H1 (cell line): ENCODE data around the gene PIGC. TPM values are rescaled to one million over a fixed set of nuclear protein-coding genes. Genes with fewer than 3 reads are reported as not detected.

Experiments used
- CTCF ChIA-PET: fragments of 300-600 bp; sonication (Branson Sonifier 250); formaldehyde crosslinking; loops from one replicate; lab custom pipeline; 2021; ENCODE audit not compliant: partially characterized antibody; lab: Charles Lee
- POLR2A ChIA-PET: fragments of 300-600 bp; sonication (Branson Sonifier 250); formaldehyde crosslinking; loops from one replicate; lab custom pipeline; 2021; ENCODE audit warnings: inconsistent platforms; ENCODE audit not compliant: partially characterized antibody; lab: Charles Lee
- DNase-seq, 2 experiments: peaks; one replicate each; pipeline versions ENCODE4 v3.0.0 to v3.0.0-alpha.2; 2010 to 2022; ENCODE audit warnings: low spot score in 2 of 2, low read depth in 1 of 2, mixed read lengths in 1 of 2
- FAIRE-seq: peaks from 2 replicates; lab custom pipeline; 2011; peaks lifted over from hg19 to GRCh38; lab: Jason Lieb, UNC
- H2AFZ ChIP-seq: 2 replicates; pipeline ENCODE4 v1.8.1; 2012; ENCODE audit warnings: low read length, inconsistent platforms
- H2AK5ac ChIP-seq: 2 replicates; pipeline ENCODE4 v1.6.1; 2013; ENCODE audit warnings: low read depth, low read length
- H2BK120ac ChIP-seq: replicated peaks from 2 replicates; pipeline ENCODE3; 2013; ENCODE audit warnings: low read depth, low read length, inconsistent platforms
- H2BK12ac ChIP-seq: 2 replicates; pipeline ENCODE4 v1.6.1; 2013; ENCODE audit warnings: low read depth, low read length
- H2BK15ac ChIP-seq: 2 replicates; pipeline ENCODE4 v1.6.1; 2013; ENCODE audit warnings: low read length
- H2BK20ac ChIP-seq: 2 replicates; pipeline ENCODE4 v1.6.1; 2013; ENCODE audit warnings: low read length
- H2BK5ac ChIP-seq: 2 replicates; pipeline ENCODE4 v1.6.1; 2013; ENCODE audit warnings: low read depth, low read length
- H3K14ac ChIP-seq: 2 replicates; pipeline ENCODE4 v1.6.1; 2013; ENCODE audit warnings: inconsistent platforms; ENCODE audit not compliant: insufficient read length
- H3K18ac ChIP-seq: 2 replicates; pipeline ENCODE4 v1.6.1; 2013; ENCODE audit warnings: low read length; ENCODE audit errors: extremely low read depth
- H3K23ac ChIP-seq: 2 replicates; pipeline ENCODE4 v1.6.1; 2013; ENCODE audit warnings: inconsistent platforms; ENCODE audit not compliant: insufficient read length
- H3K23me2 ChIP-seq: 2 replicates; pipeline ENCODE4 v1.6.1; 2013; ENCODE audit warnings: low read depth, low read length
- H3K27ac ChIP-seq: 2 replicates; pipeline ENCODE4 v1.6.1; 2011; ENCODE audit warnings: low read depth, low read length, inconsistent platforms
- H3K27me3 ChIP-seq, 4 experiments: replicated peaks in 1 of 4; 1 replicate in 1 of 4; 2 replicates in 3 of 4; pipeline versions ENCODE4 v1.6.1 to v1.8.1; 2011 to 2013; ENCODE audit warnings: low read length in 3 of 4, mild to moderate bottlenecking in 3 of 4, inconsistent platforms in 2 of 4, mixed read lengths in 2 of 4, moderate library complexity in 1 of 4; ENCODE audit not compliant: control insufficient read depth in 3 of 4, insufficient read depth in 3 of 4; ENCODE audit errors: extremely low read depth in 1 of 4
- H3K36me3 ChIP-seq, 4 experiments: 2 replicates each; pipeline versions ENCODE4 v1.6.1 to v1.8.1; 2011 to 2013; ENCODE audit warnings: mild to moderate bottlenecking in 4 of 4, low read length in 3 of 4, moderate library complexity in 2 of 4, control low read depth in 1 of 4, inconsistent platforms in 1 of 4; ENCODE audit not compliant: insufficient read depth in 4 of 4, control insufficient read depth in 2 of 4
- H3K4ac ChIP-seq: replicated peaks from 2 replicates; pipeline ENCODE3; 2013; ENCODE audit warnings: low read length, low read depth, mixed read lengths, inconsistent platforms; ENCODE audit not compliant: insufficient read length
- H3K4me1 ChIP-seq, 4 experiments: replicated peaks in 1 of 4; 1 replicate in 1 of 4; 2 replicates in 3 of 4; pipeline versions ENCODE4 v1.6.1 to v1.8.1; 2011 to 2013; ENCODE audit warnings: low read length in 3 of 4, inconsistent platforms in 2 of 4, mixed read lengths in 1 of 4; ENCODE audit not compliant: insufficient read depth in 4 of 4, control insufficient read depth in 3 of 4
- H3K4me2 ChIP-seq, 2 experiments: 2 replicates each; pipeline versions ENCODE4 v1.6.1 to v1.8.1; 2011 to 2013; ENCODE audit warnings: low read depth in 2 of 2, low read length in 2 of 2, control low read depth in 1 of 2, inconsistent platforms in 1 of 2, mild to moderate bottlenecking in 1 of 2; ENCODE audit not compliant: insufficient read depth in 1 of 2
- H3K4me3 ChIP-seq, 4 experiments: fragments of 200-600, 300-600 bp in 1 of 4; sonication (generic), shearing (Covaris generic), sonication (Bioruptor Twin) in 1 of 4; 2 replicates each; pipeline versions ENCODE4 v1.5.1 to v1.8.1; 2011 to 2016; ENCODE audit warnings: low read length in 4 of 4, low read depth in 3 of 4, control low read depth in 2 of 4, inconsistent platforms in 2 of 4, mild to moderate bottlenecking in 2 of 4, mixed read lengths in 1 of 4, moderate library complexity in 1 of 4; ENCODE audit not compliant: insufficient read depth in 2 of 4; ENCODE audit errors: extremely low read depth in 1 of 4
- H3K56ac ChIP-seq: replicated peaks from 2 replicates; pipeline ENCODE3; 2013; ENCODE audit warnings: low read depth, mild to moderate bottlenecking, mixed read lengths, low read length, inconsistent platforms; ENCODE audit not compliant: insufficient read length
- H3K79me1 ChIP-seq: 2 replicates; pipeline ENCODE4 v1.6.1; 2013; ENCODE audit warnings: low read depth, low read length, control low read depth
- H3K79me2 ChIP-seq, 2 experiments: 2 replicates each; pipeline versions ENCODE4 v1.6.1 to v1.8.1; 2012 to 2013; ENCODE audit warnings: low read length in 2 of 2, mild to moderate bottlenecking in 2 of 2, inconsistent platforms in 1 of 2; ENCODE audit not compliant: insufficient read depth in 2 of 2, control insufficient read depth in 1 of 2
- H3K9ac ChIP-seq, 4 experiments: replicated peaks in 1 of 4; 1 replicate in 1 of 4; 2 replicates in 3 of 4; pipeline versions ENCODE4 v1.6.1 to v1.8.1; 2011 to 2013; ENCODE audit warnings: low read depth in 3 of 4, low read length in 3 of 4, control low read depth in 2 of 4, mild to moderate bottlenecking in 2 of 4, moderate library complexity in 2 of 4, inconsistent platforms in 1 of 4; ENCODE audit errors: extremely low read depth in 1 of 4
- H3K9me3 ChIP-seq, 2 experiments: 2 replicates each; pipeline versions ENCODE4 v1.6.1 to v1.8.1; 2012 to 2013; ENCODE audit warnings: mild to moderate bottlenecking in 2 of 2, moderate library complexity in 2 of 2, control low read depth in 1 of 2, inconsistent platforms in 1 of 2, low read depth in 1 of 2, low read length in 1 of 2, mixed read lengths in 1 of 2; ENCODE audit not compliant: insufficient read depth in 2 of 2
- H4K20me1 ChIP-seq, 2 experiments: replicated peaks in 1 of 2; 2 replicates each; pipeline versions ENCODE3 to v1.8.1; 2011 to 2013; ENCODE audit warnings: inconsistent platforms in 2 of 2, low read length in 2 of 2, mild to moderate bottlenecking in 1 of 2; ENCODE audit not compliant: insufficient read depth in 2 of 2, control insufficient read depth in 1 of 2
- H4K5ac ChIP-seq: 2 replicates; pipeline ENCODE4 v1.6.1; 2013; ENCODE audit warnings: low read length, low read depth, mixed read lengths, inconsistent platforms; ENCODE audit not compliant: insufficient read length
- H4K8ac ChIP-seq: 2 replicates; pipeline ENCODE4 v1.8.0; 2013; ENCODE audit warnings: mild to moderate bottlenecking, moderate library complexity, low read length, inconsistent platforms; ENCODE audit not compliant: insufficient read depth; ENCODE audit errors: extremely low read depth
- H4K91ac ChIP-seq: replicated peaks from 2 replicates; pipeline ENCODE3; 2013; ENCODE audit warnings: low read length, mixed read lengths, inconsistent platforms; ENCODE audit not compliant: insufficient read length
- KDM1A ChIP-seq: fragments of 200-600, 300-600 bp; sonication (generic); IDR thresholded peaks from 2 replicates; pipeline ENCODE4 v1.7.1; 2016; ENCODE audit warnings: mild to moderate bottlenecking, low read length, borderline replicate concordance
- YY1 ChIP-seq: IDR thresholded peaks from 2 replicates; pipeline ENCODE4 v1.6.1; 2011; ENCODE audit warnings: low read depth, mild to moderate bottlenecking, low read length
- WGBS, 2 experiments: shearing (Covaris generic) in 1 of 2; methylation state at CpG; one replicate each; pipeline versions ENCODE4 v1.1.6 to v1.1.7; 2013 to 2015; ENCODE audit warnings: low lambda C conversion rate in 2 of 2, mixed read lengths in 2 of 2, inconsistent platforms in 1 of 2, low coverage in 1 of 2, missing lambda C conversion rate in 1 of 2; ENCODE audit not compliant: insufficient replicate concordance in 2 of 2, insufficient coverage in 1 of 2, insufficient read length in 1 of 2; ENCODE audit errors: extremely low coverage in 1 of 2, missing lambda C conversion rate in 1 of 2; 5-methylcytosine and 5-hydroxymethylcytosine counted together
- polyA plus RNA-seq, 7 experiments: library from polyadenylated mRNA; depleted of rRNA in 3 of 7; stranded (reverse) in 5 of 7; unstranded in 2 of 7; fragments of >200 nt in 5 of 7; fragments of 200-250 nt in 2 of 7; gene quantifications; 1 replicate in 5 of 7; 2 replicates in 1 of 7; 4 replicates in 1 of 7; pipeline versions ENCODE4 v1.2.1 to v1.2.3, GENCODE V29; 2011 to 2013; ENCODE audit warnings: missing spikeins in 2 of 7, mixed read lengths in 2 of 7
- total RNA-seq: library from RNA; stranded (reverse); fragmentation: NEBNext Ultra II Directional; extraction: Animal tissue kit (Norgen Biotek cat#: 25700); gene quantifications from 2 replicates; pipeline ENCODE4 v1.2.1, GENCODE V29; 2021

The PIGC gene
- total and polyA plus RNA-seq, 2 of the 8 experiments (the other 6 are each of a cell fraction or from before 2014, with no cell fraction given), result 21.0 to 39.3 TPM

- Histone ChIP-seq H3K4me3 (no peak overlapping the region), H4K5ac (no peak overlapping the region), H4K8ac (no peak overlapping the region), H3K79me1 (no peaks in the 10 kb centered on the region), H3K27ac (no peak overlapping the region), H3K4me1 (no peaks in the 10 kb centered on the region), H3K18ac (no peak overlapping the region), H2BK12ac (no peak overlapping the region), H3K23ac (no peak overlapping the region), H3K79me2 (no peaks in the 10 kb centered on the region), H3K9me3 (no peaks in the 10 kb centered on the region), H2BK5ac (no peak overlapping the region), H3K36me3 (no peaks in the 10 kb centered on the region), H2BK15ac (0 out of 2 replicates have a peak overlapping the region, but pooled peaks have one; percentile 14), H2BK20ac (no peak overlapping the region), H3K23me2 (no peaks in the 10 kb centered on the region), H4K91ac (no peak overlapping the region), H3K4ac (no peak overlapping the region), H3K27me3 (peaks cover 0 to 2% (median 0%) of the 10 kb centered on the region in 4 experiments; a peak in 1 of 7 replicates), H3K56ac (no peak overlapping the region), H4K20me1 (no peaks in the 10 kb centered on the region), H3K4me2 (no peak overlapping the region), H3K9ac (no peak overlapping the region), H3K14ac (no peak overlapping the region), H2AFZ (0 out of 2 replicates have a peak overlapping the region, but pooled peaks have one; percentile 59), H2AK5ac (no peak overlapping the region), H2BK120ac (no peak overlapping the region)
- ChIA-PET POLR2A (no interaction called here), CTCF (interaction anchor here (0.7 to 5.2 kb wide), 10 partner anchors 11 to 279 kb away, joined by 3 to 39 read pairs (median 4); no protein-coding TSS in a partner anchor)
- DNase-seq, result no peak
- WGBS, 2 experiments, result 84% methylated on average over 6 of the region's 6 CpGs; no CpG with 5 or more reads in 1 of the 2 experiments
- no peak for FAIRE-seq
- no peak for TF ChIP-seq KDM1A
- no peak for TF ChIP-seq YY1
These were observed 5.2 kb upstream of the PIGC start for GRCh38 chr1:172448995-172449584.
